Breast epithelium (tissue), 3 donors: ENCODE measurements around the gene TSEN15.

Source experiments
- POLR2A ChIP-seq: fragments of 450-650 bp; IDR thresholded peaks from one replicate; pipeline ENCODE4 v1.6.1; 2016; ENCODE audit warnings: antibody characterized with exemption, mild to moderate bottlenecking, moderate library complexity
- POLR2AphosphoS5 ChIP-seq, 3 donors: sonication (generic); formaldehyde crosslinking; IDR thresholded peaks; one replicate each; pipeline ENCODE4 v1.6.1; 2017; ENCODE audit warnings: antibody characterized with exemption in 3 of 3
- TF ChIP-seq, protein P1 (sequence below), 3 donors: fragments of 450-650 bp; IDR thresholded peaks; one replicate each; pipeline ENCODE4 v1.5.1; 2016 to 2017; ENCODE audit warnings: antibody characterized with exemption in 3 of 3, mild to moderate bottlenecking in 3 of 3, moderate library complexity in 3 of 3

- TF ChIP-seq, protein P1, sequence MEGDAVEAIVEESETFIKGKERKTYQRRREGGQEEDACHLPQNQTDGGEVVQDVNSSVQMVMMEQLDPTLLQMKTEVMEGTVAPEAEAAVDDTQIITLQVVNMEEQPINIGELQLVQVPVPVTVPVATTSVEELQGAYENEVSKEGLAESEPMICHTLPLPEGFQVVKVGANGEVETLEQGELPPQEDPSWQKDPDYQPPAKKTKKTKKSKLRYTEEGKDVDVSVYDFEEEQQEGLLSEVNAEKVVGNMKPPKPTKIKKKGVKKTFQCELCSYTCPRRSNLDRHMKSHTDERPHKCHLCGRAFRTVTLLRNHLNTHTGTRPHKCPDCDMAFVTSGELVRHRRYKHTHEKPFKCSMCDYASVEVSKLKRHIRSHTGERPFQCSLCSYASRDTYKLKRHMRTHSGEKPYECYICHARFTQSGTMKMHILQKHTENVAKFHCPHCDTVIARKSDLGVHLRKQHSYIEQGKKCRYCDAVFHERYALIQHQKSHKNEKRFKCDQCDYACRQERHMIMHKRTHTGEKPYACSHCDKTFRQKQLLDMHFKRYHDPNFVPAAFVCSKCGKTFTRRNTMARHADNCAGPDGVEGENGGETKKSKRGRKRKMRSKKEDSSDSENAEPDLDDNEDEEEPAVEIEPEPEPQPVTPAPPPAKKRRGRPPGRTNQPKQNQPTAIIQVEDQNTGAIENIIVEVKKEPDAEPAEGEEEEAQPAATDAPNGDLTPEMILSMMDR (IDR thresholded peaks at IDR 0.05): no peak
- no peak for TF ChIP-seq POLR2A
- TF ChIP-seq POLR2AphosphoS5 (IDR thresholded peaks at IDR 0.05): no peak
Measured at GRCh38 chr1:184014271-184014670, 37.3 kb upstream of the TSEN15 start.
